Ascending aorta (tissue), 2 donors: ENCODE data around the gene ZNF362. TPM values are rescaled to one million over a fixed set of nuclear protein-coding genes. Genes with fewer than 3 reads are reported as not detected.

ENCODE experiments used
- DNase-seq, 2 donors: peaks; one replicate each; pipeline ENCODE4 v3.0.0-alpha.2; 2019; ENCODE audit warnings: low spot score in 2 of 2
- H3K27ac ChIP-seq, 2 donors: fragments of 200-600 bp; sonication (generic); one replicate each; pipeline ENCODE4 v1.5.1; 2016 to 2017; ENCODE audit warnings: mild to moderate bottlenecking in 1 of 2
- H3K27me3 ChIP-seq: fragments of 200-600 bp; sonication (generic); one replicate; pipeline ENCODE4 v1.5.1; 2017
- H3K36me3 ChIP-seq, 2 donors: fragments of 200-600 bp; sonication (generic); one replicate each; pipeline ENCODE4 v1.5.1; 2016
- H3K4me1 ChIP-seq, 2 donors: fragments of 200-600 bp; sonication (generic); one replicate each; pipeline ENCODE4 v1.5.1; 2016 to 2017; ENCODE audit warnings: mild to moderate bottlenecking in 1 of 2
- H3K4me3 ChIP-seq, 2 donors: fragments of 200-600 bp; sonication (generic); one replicate each; pipeline ENCODE4 v1.5.1; 2016 to 2017; ENCODE audit warnings: mild to moderate bottlenecking in 1 of 2
- H3K9me3 ChIP-seq, 2 donors: fragments of 200-600 bp; sonication (generic); one replicate each; pipeline ENCODE4 v1.5.1; 2016
- intact Hi-C: fragments of 100-400 bp; cut with DNase I; formaldehyde crosslinking; loops from one replicate; pipeline ENCODE4 v1.15.1; 2023
- total RNA-seq: library from RNA; depleted of rRNA; stranded (reverse); fragments of >200 nt; gene quantifications from one replicate; pipeline ENCODE4 v1.1.0, GENCODE V29; 2016
- TF ChIP-seq, protein P1 (sequence below), 3 experiments: fragments of 200-600 bp in 2 of 3; fragments of 450-650 bp in 1 of 3; sonication (generic) in 2 of 3; IDR thresholded peaks; one replicate each; pipeline ENCODE4 v1.5.1; 2016 to 2019; ENCODE audit warnings: antibody characterized with exemption in 3 of 3, mild to moderate bottlenecking in 1 of 3, moderate library complexity in 1 of 3

The ZNF362 gene
- total RNA-seq, 1 donor from 2014 or later: 34.4 TPM

DNA sequence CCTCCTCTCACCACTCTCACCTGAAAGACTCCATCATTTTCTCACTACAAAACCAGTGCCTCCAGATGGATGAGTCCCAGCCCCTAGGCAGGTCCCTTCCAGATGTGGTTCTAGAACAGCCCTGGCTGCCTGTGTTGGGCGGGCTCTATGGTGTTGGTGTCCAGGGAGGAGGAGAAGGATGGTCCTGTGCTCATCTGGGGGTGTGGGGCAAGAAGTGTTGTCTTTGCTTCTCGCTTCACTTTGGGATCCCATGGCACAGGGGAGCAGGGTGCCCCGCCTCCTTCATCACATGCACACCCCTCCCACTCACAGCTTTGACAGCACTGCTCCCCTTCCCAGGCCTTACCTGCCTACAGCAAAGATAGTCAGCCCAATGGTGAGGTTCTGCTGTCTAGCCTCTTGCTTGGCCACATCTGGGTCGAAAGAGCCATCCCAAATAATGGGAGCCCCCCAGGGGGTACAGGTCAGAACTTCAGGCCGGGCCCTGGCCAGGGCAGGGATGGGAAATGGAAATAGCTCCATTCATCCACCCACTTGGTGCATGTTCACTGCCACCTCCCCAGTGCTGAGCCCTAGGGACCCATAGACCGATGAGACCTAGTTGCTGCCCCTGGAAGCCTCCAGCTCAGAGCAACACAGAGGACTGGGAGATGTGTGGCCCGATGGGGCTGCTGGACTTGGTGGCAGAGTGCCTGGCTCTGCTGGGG is 55.6 kb downstream of the ZNF362 start:
- Histone ChIP-seq H3K36me3 (no peaks in the 10 kb centered on the region), H3K4me1 (peaks cover under 1 to 2% of the 10 kb centered on the region in 2 donors), H3K27ac (no peak overlapping the region), H3K4me3 (no peak overlapping the region), H3K27me3 (no peaks in the 10 kb centered on the region), H3K9me3 (no peaks in the 10 kb centered on the region)
- intact Hi-C loops: no loop called here
- DNase-seq: no peak
- TF ChIP-seq, protein P1, sequence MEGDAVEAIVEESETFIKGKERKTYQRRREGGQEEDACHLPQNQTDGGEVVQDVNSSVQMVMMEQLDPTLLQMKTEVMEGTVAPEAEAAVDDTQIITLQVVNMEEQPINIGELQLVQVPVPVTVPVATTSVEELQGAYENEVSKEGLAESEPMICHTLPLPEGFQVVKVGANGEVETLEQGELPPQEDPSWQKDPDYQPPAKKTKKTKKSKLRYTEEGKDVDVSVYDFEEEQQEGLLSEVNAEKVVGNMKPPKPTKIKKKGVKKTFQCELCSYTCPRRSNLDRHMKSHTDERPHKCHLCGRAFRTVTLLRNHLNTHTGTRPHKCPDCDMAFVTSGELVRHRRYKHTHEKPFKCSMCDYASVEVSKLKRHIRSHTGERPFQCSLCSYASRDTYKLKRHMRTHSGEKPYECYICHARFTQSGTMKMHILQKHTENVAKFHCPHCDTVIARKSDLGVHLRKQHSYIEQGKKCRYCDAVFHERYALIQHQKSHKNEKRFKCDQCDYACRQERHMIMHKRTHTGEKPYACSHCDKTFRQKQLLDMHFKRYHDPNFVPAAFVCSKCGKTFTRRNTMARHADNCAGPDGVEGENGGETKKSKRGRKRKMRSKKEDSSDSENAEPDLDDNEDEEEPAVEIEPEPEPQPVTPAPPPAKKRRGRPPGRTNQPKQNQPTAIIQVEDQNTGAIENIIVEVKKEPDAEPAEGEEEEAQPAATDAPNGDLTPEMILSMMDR (IDR thresholded peaks at IDR 0.05): no peak

GRCh38 chr1:33312413-33312749 is 56.1 kb downstream of the ZNF362 start:
- TF ChIP-seq, protein P1 (IDR thresholded peaks at IDR 0.05): no peak
- Histone ChIP-seq H3K27me3 (no peaks in the 10 kb centered on the region), H3K4me1 (no peaks in the 10 kb centered on the region), H3K36me3 (no peaks in the 10 kb centered on the region), H3K9me3 (no peaks in the 10 kb centered on the region), H3K27ac (no peak overlapping the region), H3K4me3 (no peak overlapping the region)
- no peak for DNase-seq
- intact Hi-C loops: no loop called here

DNA sequence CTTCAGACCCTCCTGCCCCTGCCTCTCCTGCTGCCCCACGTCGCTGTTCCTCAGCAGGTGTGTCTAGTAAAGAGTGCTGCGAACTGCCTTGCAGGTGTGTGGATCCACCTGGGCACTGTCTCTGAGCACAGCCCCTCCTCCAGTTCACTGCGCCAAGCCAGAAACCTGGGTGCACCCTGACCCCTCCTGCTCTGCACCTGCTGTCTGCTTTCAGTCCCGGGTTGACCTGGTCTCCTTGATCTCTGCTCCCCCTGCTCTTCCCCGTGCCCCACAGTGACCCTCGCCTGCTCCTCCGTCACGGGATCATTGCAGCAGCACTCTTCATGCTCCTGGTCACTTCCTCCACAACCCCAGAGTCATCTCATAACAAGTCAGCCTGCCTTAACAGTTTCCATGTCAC is 58.1 kb downstream of the ZNF362 start:
- no peaks in the 10 kb centered on the region for H3K9me3 ChIP-seq
- intact Hi-C loops: no loop called here
- DNase-seq: no peak
- H3K27me3 ChIP-seq: no peaks in the 10 kb centered on the region
- TF ChIP-seq, protein P1 (IDR thresholded peaks at IDR 0.05): no peak
- H3K4me1 ChIP-seq: no peaks in the 10 kb centered on the region
- H3K27ac ChIP-seq: no peak overlapping the region
- H3K36me3 ChIP-seq: no peaks in the 10 kb centered on the region
- H3K4me3 ChIP-seq: no peak overlapping the region

DNA sequence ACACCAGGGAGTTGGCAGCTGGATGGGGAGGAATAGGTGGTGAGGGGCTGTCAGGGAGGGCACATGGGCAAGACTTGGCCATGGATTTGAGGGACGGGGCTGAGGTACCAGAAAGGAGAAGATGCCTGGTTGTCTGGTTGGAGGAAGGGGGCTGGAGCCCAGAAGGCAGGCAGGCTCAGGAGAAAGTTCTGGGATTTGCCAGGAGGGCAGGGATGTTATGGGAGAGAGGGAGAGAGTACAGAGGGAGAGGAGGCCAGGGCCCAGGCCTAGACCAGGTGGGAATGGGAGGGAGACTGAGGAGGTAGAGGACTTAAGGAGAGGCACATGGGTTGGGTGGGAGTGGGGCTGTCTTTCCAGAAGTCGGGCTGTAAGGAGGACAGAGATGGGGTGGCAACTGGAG is 60.3 kb downstream of the ZNF362 start:
- Histone ChIP-seq H3K27me3 (no peaks in the 10 kb centered on the region), H3K9me3 (no peaks in the 10 kb centered on the region), H3K4me3 (no peak overlapping the region), H3K4me1 (no peaks in the 10 kb centered on the region), H3K36me3 (peaks cover 0 to 4% of the 10 kb centered on the region in 2 donors), H3K27ac (no peak overlapping the region)
- intact Hi-C loops: no loop called here
- TF ChIP-seq, protein P1 (IDR thresholded peaks at IDR 0.05): no peak
- no peak for DNase-seq

DNA sequence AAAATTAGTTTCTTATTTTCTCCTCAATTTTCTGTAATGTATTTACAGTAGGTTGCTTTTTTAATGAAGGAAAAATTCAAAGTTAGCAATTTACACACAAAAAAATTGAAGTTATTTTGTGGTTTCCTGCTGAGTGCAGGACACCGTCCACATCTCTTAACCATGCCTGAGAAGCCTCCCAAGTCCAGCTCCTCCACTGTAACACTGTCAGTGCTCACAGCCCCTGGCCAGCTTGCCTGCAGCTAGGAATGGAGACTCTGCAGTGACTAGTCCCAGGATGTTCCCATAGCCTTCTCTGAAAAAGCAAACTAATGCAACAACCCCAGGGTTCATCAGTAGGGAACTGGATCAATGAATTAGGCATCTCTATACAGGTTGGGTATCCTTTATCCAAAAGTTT is 61.1 kb downstream of the ZNF362 start:
- H3K4me3 ChIP-seq: no peak overlapping the region
- no peaks in the 10 kb centered on the region for H3K4me1 ChIP-seq
- H3K27ac ChIP-seq: no peak overlapping the region
- H3K36me3 ChIP-seq: peaks cover under 1 to 4% of the 10 kb centered on the region in 2 donors
- TF ChIP-seq, protein P1 (IDR thresholded peaks at IDR 0.05): no peak
- intact Hi-C loops: no loop called here
- H3K9me3 ChIP-seq: no peaks in the 10 kb centered on the region
- no peak for DNase-seq
- no peaks in the 10 kb centered on the region for H3K27me3 ChIP-seq

- Histone ChIP-seq H3K4me3 (no peak overlapping the region), H3K4me1 (no peaks in the 10 kb centered on the region), H3K9me3 (no peaks in the 10 kb centered on the region), H3K27ac (no peak overlapping the region), H3K36me3 (peaks cover 6 to 9% of the 10 kb centered on the region in 2 donors), H3K27me3 (no peaks in the 10 kb centered on the region)
- intact Hi-C loops: no loop called here
- no peak for DNase-seq
- TF ChIP-seq, protein P1 (IDR thresholded peaks at IDR 0.05): no peak
Measured at GRCh38 chr1:33317946-33318345, 61.7 kb downstream of the ZNF362 start.
